ENCODE results near the gene ZER1. TPM values are rescaled to one million over a fixed set of nuclear protein-coding genes. Genes with fewer than 3 reads are reported as not detected.
A peak's percentile ranks its signal among the peaks of the same experiment; 100 is the strongest.

ZER1 gene
- total RNA-seq, 2 donors from 2014 or later, result 30.6 to 32.6 TPM

GRCh38 chr9:128724744-128725211 lies 46.9 kb downstream of the ZER1 start:
- DNase-seq (peak; percentile 44 to 50), ATAC-seq (replicated peaks in 1 of 2) (peak; percentile 6 to 16)
- Mint-ChIP-seq H3K27me3 (ENCODE audit: low read depth) (no peaks in the 10 kb centered on the region), H3K4me3 (peak overlapping the region; percentile 88 to 98), H3K4me1 (ENCODE audit: low read depth) (peaks cover 58% of the 10 kb centered on the region), H3K27ac (peak overlapping the region; percentile 55), H3K36me3 (ENCODE audit: insufficient read depth in 2 of 2) (peaks cover 2 to 3% of the 10 kb centered on the region in 2 donors), H3K9me3 (no peaks in the 10 kb centered on the region)

GRCh38 chr9:128723866-128724743 lies 47.6 kb downstream of the ZER1 start, which contains the start of gene ZDHHC12:
TSS of gene ZDHHC12 (minus strand) at chr9:128724127. CDS start at chr9:128724093, 34 bp downstream.
- peak; percentile 98 for ATAC-seq (replicated peaks in 1 of 2)
- Mint-ChIP-seq H3K4me3 (peak within 1 kb of the TSS; percentile 88 to 98), H3K36me3 (ENCODE audit: insufficient read depth in 2 of 2) (peaks cover 2 to 3% of the 10 kb centered on the region in 2 donors), H3K27ac (peak within 1 kb of the TSS; percentile 94), H3K9me3 (no peaks in the 10 kb centered on the region), H3K27me3 (ENCODE audit: low read depth) (no peaks in the 10 kb centered on the region), H3K4me1 (ENCODE audit: low read depth) (peaks cover 58% of the 10 kb centered on the region)
- peak; percentile 100 for DNase-seq

GRCh38 chr9:128723352-128723865 lies 48.3 kb downstream of the ZER1 start:
- H3K27me3 Mint-ChIP-seq (ENCODE audit: low read depth), result no peaks in the 10 kb centered on the region
- ATAC-seq (replicated peaks in 1 of 2) (no peak), DNase-seq (no peak)
- H3K4me3 Mint-ChIP-seq, result peak overlapping the region; percentile 88 to 98
- peaks cover 58% of the 10 kb centered on the region for H3K4me1 Mint-ChIP-seq (ENCODE audit: low read depth)
- H3K27ac Mint-ChIP-seq, result peak overlapping the region; percentile 94
- no peaks in the 10 kb centered on the region for H3K9me3 Mint-ChIP-seq
- peaks cover 2 to 3% of the 10 kb centered on the region in 2 donors for H3K36me3 Mint-ChIP-seq (ENCODE audit: insufficient read depth in 2 of 2)

- Mint-ChIP-seq H3K4me1 (ENCODE audit: low read depth) (peaks cover 51% of the 10 kb centered on the region), H3K27ac (peak overlapping the region; percentile 94), H3K27me3 (ENCODE audit: low read depth) (no peaks in the 10 kb centered on the region), H3K4me3 (peak overlapping the region; percentile 88 to 98), H3K36me3 (ENCODE audit: insufficient read depth in 2 of 2) (peaks cover 2 to 3% of the 10 kb centered on the region in 2 donors), H3K9me3 (no peaks in the 10 kb centered on the region)
- ATAC-seq (replicated peaks in 1 of 2), result no peak
- DNase-seq, result no peak
These were observed 49.1 kb downstream of the ZER1 start for GRCh38 chr9:128722380-128723351.

GRCh38 chr9:128721487-128722010 lies 50.2 kb downstream of the ZER1 start:
- Mint-ChIP-seq H3K4me1 (ENCODE audit: low read depth) (peaks cover 42% of the 10 kb centered on the region), H3K27me3 (ENCODE audit: low read depth) (no peaks in the 10 kb centered on the region), H3K36me3 (ENCODE audit: insufficient read depth in 2 of 2) (peaks cover 2 to 3% of the 10 kb centered on the region in 2 donors), H3K4me3 (peak overlapping the region; percentile 88 to 98), H3K27ac (no peak overlapping the region), H3K9me3 (no peaks in the 10 kb centered on the region)
- ATAC-seq (replicated peaks in 1 of 2) (no peak), DNase-seq (no peak)

GRCh38 chr9:128720841-128721486 lies 50.8 kb downstream of the ZER1 start:
- Mint-ChIP-seq H3K36me3 (ENCODE audit: insufficient read depth in 2 of 2) (peaks cover 2 to 3% of the 10 kb centered on the region in 2 donors), H3K9me3 (no peaks in the 10 kb centered on the region), H3K4me3 (peak overlapping the region in 1 of 2 donors; percentile 22), H3K27ac (no peak overlapping the region), H3K4me1 (ENCODE audit: low read depth) (peaks cover 36% of the 10 kb centered on the region), H3K27me3 (ENCODE audit: low read depth) (no peaks in the 10 kb centered on the region)
- no peak for DNase-seq
- no peak for ATAC-seq (replicated peaks in 1 of 2)

- DNase-seq (no peak), ATAC-seq (replicated peaks in 1 of 2) (no peak)
- H3K27me3 Mint-ChIP-seq (ENCODE audit: low read depth), result no peaks in the 10 kb centered on the region
- H3K4me3 Mint-ChIP-seq, result no peak overlapping the region
- peaks cover 28% of the 10 kb centered on the region for H3K4me1 Mint-ChIP-seq (ENCODE audit: low read depth)
- peaks cover 2 to 3% of the 10 kb centered on the region in 2 donors for H3K36me3 Mint-ChIP-seq (ENCODE audit: insufficient read depth in 2 of 2)
- no peaks in the 10 kb centered on the region for H3K9me3 Mint-ChIP-seq
- no peak overlapping the region for H3K27ac Mint-ChIP-seq
These were observed 51.7 kb downstream of the ZER1 start for GRCh38 chr9:128719919-128720605.

GRCh38 chr9:128718475-128718874 lies 53.3 kb downstream of the ZER1 start:
- no peak overlapping the region for H3K4me3 Mint-ChIP-seq
- H3K36me3 Mint-ChIP-seq (ENCODE audit: insufficient read depth in 2 of 2), result peaks cover 0 to under 1% of the 10 kb centered on the region in 2 donors
- H3K9me3 Mint-ChIP-seq, result no peaks in the 10 kb centered on the region
- no peak for DNase-seq
- H3K4me1 Mint-ChIP-seq (ENCODE audit: low read depth), result peaks cover 16% of the 10 kb centered on the region
- no peaks in the 10 kb centered on the region for H3K27me3 Mint-ChIP-seq (ENCODE audit: low read depth)
- ATAC-seq (replicated peaks in 1 of 2), result no peak
- H3K27ac Mint-ChIP-seq, result no peak overlapping the region

- H3K9me3 Mint-ChIP-seq, result no peaks in the 10 kb centered on the region
These were observed 53.7 kb downstream of the ZER1 start for GRCh38 chr9:128718047-128718446.

GRCh38 chr9:128716581-128717254 lies 55.0 kb downstream of the ZER1 start:
- DNase-seq, result no peak
- H3K27ac Mint-ChIP-seq, result no peak overlapping the region
- H3K9me3 Mint-ChIP-seq, result no peaks in the 10 kb centered on the region
- H3K36me3 Mint-ChIP-seq (ENCODE audit: insufficient read depth in 2 of 2), result no peaks in the 10 kb centered on the region
- no peak overlapping the region for H3K4me3 Mint-ChIP-seq
- no peaks in the 10 kb centered on the region for H3K27me3 Mint-ChIP-seq (ENCODE audit: low read depth)
- ATAC-seq (replicated peaks in 1 of 2), result no peak
- no peaks in the 10 kb centered on the region for H3K4me1 Mint-ChIP-seq (ENCODE audit: low read depth)

More at GRCh38 chr9:128718047-128718446, 53.7 kb downstream of the ZER1 start:
- ATAC-seq (replicated peaks in 1 of 2) (no peak), DNase-seq (no peak)
- Mint-ChIP-seq H3K4me3 (no peak overlapping the region), H3K27me3 (ENCODE audit: low read depth) (no peaks in the 10 kb centered on the region), H3K4me1 (ENCODE audit: low read depth) (peaks cover 12% of the 10 kb centered on the region), H3K27ac (no peak overlapping the region), H3K36me3 (ENCODE audit: insufficient read depth in 2 of 2) (no peaks in the 10 kb centered on the region)

GRCh38 chr9:128715436-128715750 lies 56.3 kb downstream of the ZER1 start:
- Mint-ChIP-seq H3K4me1 (ENCODE audit: low read depth) (no peaks in the 10 kb centered on the region), H3K9me3 (no peaks in the 10 kb centered on the region), H3K4me3 (no peak overlapping the region), H3K27me3 (ENCODE audit: low read depth) (no peaks in the 10 kb centered on the region), H3K27ac (no peak overlapping the region), H3K36me3 (ENCODE audit: insufficient read depth in 2 of 2) (no peaks in the 10 kb centered on the region)
- DNase-seq (no peak), ATAC-seq (replicated peaks in 1 of 2) (no peak)

Data from activated T-cell treated with anti-CD3 and anti-CD28 coated beads, Interleukin-2, amount 50 U/mL, for 72 hours (primary cell).